Epithelial cell of prostate (primary cell): ENCODE measurements around the gene SORD.
"Not testable (repeated sequence)": the region's sequence is repeated elsewhere in the genome, so short reads cannot be mapped to it uniquely, and the experiment has no call there.

Experiments
- DNase-seq: peaks from one replicate; pipeline ENCODE4 v3.0.0-alpha.2; 2011; ENCODE audit warnings: low read depth, low spot score
- H3K27ac ChIP-seq: fragments of 450-650 bp; 2 replicates; pipeline ENCODE4 v1.5.1; 2017; ENCODE audit warnings: mild to moderate bottlenecking

Gene SORD

DNA sequence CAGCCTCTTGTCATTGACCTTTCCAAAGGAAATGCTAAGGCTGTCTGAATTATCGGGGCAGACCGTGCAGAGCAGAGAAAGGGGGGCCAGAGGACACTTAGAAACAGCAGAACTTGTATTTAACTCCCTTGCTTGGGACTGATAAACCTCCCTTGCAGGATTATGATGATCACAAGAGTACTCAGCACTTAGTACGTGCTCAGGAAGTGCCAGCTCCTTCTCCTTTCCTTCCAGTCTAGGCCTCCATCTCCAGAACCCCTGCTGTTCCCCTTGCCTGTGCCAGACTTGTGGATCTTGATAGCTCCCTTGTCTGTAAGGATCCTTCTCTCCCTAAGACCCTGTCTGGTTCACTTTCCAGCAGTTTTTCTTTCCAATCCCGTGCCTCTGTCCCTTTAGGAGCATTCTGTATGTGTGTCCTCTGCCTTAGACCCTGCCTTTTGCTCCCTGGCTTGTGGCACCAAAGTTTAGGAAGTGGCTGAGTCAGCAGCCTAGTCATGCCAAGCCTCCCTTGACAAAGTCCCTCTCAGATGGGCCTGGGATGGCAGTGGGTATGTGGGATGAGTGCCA, 747 bp downstream of the SORD start:
- no peak for DNase-seq
- H3K27ac ChIP-seq: no peak overlapping the region

DNA sequence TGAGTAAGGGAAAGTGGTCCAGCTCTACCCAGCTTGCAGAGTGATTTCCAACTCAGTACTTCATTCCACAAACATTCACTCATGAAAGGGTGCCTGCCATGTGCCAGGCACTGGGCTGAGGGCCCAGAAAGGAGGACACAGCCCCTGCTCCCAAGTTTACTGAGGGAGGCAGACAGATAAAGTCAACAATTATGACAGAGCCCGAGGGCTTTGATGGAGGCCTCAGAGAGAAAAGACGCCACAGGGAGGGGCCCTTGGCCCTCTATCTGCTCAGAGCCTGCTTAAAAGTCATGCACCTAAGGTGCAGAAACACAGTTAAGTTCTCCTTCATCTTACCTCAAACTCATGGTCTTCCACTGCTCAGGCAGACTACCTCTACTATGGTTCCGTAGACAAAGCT, 1.7 kb downstream of the SORD start:
- not testable (repeated sequence) for DNase-seq, H3K27ac ChIP-seq

GRCh38 chr15:45025627-45026026, 2.6 kb downstream of the SORD start:
- not testable (repeated sequence) for DNase-seq

DNA sequence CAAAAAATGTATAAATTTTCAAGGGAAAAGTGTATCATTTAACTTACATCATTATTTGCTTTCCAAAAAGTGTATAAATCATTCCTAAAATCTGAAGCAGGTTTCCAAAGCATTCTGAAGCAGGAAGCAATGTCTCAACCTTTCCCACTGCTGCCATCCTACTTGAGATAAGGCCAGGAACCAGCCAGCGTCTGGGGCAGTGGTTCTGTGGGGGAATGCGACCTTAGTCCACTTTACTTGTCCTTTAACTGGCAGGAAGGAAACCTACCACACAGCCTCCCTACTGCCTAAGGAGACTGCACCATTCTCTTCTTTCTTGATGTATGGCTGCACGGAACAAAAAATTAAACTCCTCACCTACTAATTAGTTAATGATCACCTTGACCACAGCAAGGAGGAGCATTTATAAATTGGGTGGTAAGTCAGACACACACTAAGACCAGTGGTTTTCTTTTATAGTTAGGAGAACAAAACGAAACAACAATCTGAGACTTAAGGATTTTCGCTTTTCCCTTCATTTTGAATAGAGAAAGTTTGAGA, 3.7 kb downstream of the SORD start:
- no peak overlapping the region for H3K27ac ChIP-seq
- DNase-seq: no peak

More at GRCh38 chr15:45025627-45026026, 2.6 kb downstream of the SORD start:
- not testable (repeated sequence) for H3K27ac ChIP-seq

DNA sequence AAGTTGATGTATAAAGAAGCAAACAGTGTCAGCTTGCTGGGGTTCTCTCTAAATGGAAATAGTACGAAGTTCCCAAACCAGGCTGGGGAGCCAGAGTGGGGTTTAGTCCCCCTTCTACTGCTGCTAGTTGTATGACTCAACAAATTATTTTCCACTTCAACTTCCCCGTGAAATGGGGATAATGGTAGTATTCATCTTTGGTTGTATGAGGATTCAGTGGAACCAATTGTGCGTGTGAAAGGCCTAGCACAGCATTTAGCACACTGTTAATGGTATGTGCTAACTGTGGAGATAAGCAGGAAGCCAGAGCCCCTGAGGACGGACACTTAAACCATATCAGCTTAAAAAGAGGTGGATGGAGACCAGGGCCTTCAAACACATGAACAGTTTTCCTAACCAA, 4.2 kb downstream of the SORD start:
- DNase-seq: no peak

DNA sequence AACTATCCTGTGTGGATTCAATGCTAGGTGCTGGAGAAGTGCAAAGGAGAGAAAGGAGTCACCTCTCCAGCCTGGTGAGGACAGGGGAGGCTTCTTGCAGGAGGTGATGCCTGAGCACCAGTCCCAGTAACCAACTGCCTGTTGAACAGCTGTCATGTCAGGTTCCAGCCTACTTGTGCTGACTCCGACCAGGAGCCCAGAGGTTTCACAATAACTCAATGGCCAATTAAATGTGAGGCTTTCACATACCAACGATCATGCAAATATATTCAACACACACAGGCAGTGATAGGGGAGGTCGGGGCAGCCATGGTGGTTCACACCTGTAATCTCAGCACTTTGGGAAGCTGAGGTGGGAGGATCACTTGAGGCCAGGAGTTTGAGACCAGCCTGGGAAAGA, 7.7 kb downstream of the SORD start:
- no peak for DNase-seq
- no peak overlapping the region for H3K27ac ChIP-seq

More for the DNA sequence above, 4.2 kb downstream of the SORD start:
- H3K27ac ChIP-seq: no peak overlapping the region

DNA sequence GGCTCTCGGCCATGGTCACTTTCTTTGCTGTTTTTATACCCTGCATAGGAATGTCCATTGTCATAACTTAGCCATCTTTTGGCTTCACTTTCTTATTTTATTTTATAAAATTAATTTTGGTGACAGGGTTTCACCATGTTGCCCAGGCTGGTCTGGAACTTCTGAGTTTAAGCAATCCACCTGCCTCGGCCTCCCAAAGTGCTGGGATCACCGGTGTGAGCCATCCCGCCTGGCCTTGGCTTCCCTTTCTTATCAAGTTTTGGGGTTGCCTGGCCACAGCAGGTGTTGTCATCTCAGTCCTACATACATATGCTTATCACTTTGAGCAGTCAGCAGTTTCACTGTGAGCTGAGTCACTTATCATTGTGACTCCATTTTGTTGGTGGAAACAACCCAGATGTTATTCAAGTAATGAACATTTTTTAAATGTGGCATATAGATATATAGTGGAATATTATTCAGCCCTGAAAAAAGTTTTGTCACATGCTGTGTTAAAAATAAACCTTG, 8.6 kb downstream of the SORD start:
- H3K27ac ChIP-seq, DNase-seq: not testable (repeated sequence)

- DNase-seq, H3K27ac ChIP-seq: not testable (repeated sequence)
Measured at GRCh38 chr15:45032501-45032900, 9.5 kb downstream of the SORD start.

DNA sequence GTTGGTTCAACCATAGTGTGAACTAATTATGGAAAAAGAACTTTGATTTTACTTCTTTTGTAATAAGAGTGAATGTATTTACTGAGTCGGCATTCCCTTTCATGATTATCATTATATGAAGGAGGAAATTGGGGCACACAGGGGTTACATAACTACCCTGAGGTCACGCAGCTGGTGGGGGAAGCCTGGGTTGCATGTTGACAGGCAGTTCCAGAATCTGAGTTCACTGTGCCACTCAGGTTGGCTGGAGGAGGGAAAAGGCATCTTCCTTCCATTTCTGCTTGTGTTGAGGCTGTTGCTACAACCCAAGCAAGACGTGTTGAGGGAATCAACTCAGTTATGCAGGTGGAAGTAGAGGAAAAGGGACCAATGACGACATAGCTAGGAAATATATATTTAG, 11.1 kb downstream of the SORD start:
- DNase-seq: not testable (repeated sequence)

DNA sequence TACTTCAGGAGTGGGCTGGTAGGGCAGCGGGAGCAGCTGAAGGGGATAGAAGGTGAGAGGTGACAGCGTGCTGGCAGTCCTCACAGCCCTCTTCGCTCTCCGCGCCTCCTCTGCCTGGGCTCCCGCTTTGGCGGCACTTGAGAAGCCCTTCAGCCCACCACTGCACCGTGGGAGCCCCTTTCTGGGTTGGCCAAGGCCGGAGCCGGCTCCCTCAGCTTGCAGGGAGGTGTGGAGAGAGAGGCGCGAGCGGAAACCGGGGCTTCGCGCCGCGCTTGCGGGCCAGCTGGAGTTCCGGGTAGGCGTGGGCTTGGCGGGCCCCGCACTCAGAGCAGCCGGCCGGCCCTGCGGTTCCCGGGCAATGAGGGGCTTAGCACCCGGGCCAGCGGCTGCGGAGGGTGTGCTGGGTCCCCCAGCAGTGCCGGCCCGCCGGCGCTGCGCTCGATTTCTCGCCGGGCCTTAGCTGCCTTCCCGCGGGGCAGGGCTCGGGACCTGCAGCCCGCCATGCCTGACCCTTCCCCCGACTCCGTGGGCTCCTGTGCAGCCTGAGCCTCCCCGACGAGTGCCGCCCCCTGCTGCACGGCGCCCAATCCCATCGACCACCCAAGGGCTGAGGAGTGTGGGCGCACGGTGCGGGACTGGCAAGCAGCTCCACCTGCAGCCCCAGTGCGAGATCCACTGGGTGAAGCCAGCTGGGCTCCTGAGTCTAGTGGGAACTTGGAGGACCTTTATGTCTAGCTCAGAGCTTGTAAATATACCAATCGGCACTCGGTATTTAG, 11.8 kb downstream of the SORD start:
- DNase-seq, H3K27ac ChIP-seq: not testable (repeated sequence)

More for the DNA sequence above, 11.1 kb downstream of the SORD start:
- H3K27ac ChIP-seq: not testable (repeated sequence)

DNA sequence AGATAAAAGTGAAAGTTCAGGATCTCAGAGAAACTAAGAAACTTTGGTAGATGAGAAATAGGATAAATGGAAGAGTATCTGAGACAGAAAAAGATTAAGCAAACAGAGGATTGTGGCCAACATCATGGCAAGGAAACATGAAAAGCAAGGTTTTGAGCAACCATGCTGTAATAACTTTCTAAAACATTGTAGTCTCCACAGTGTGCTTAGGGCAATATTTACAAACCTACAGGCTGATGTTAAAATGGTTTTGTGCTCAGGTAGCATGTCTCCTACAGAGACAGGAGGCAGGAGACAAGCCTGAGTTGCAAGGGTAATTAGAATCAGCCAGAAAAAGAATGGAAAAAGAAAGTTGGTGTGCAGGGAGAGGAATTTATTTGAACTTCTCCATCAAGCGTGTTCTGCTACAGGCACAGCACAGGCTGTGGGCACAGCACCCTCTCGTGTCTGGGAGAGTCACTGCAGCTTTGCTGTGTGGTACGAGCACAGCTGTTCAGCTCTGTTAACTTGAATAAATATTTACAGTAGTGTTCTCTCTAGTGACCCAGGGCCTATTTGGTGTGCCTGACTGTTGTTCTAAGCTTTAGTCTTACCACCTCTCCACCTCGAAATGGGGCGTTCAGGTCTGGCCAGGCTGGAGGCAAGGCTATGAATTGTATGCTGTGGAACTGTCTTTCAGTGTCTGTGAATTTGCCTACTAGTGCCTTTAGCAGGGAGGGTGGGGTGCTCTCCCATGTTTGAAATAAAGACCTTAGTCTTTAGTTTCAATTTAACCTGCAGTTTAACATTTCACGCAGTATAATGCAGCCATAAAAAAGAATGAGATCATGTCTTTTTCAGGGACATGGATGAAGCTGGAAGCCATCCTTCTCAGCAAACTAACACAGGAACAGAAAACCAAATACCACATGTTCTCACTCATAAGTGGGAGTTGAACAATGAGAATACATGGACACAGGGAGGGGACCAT, 14.1 kb downstream of the SORD start:
- peak; percentile 12 for DNase-seq
- not testable (repeated sequence) for H3K27ac ChIP-seq

DNA sequence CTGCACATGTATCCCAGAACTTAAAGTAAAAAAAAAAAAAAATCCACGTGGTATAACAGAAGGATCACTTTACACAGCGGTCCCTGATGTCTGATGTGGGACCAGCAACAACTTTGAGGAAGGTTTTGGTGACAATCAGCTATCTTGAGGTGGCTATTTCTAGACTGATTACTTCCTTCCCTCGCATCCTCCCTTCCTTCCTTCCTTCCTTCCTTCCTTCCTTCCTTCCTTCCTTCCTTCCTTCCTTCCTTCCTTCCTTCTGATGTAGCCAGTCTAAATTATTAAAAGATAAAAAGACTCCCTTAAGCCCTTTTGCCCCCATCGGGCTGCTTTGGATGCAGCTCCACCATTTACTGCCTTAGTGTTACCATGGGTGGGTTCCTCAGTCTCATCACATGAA, 14.9 kb downstream of the SORD start:
- no peak for DNase-seq
- H3K27ac ChIP-seq: no peak overlapping the region

DNA sequence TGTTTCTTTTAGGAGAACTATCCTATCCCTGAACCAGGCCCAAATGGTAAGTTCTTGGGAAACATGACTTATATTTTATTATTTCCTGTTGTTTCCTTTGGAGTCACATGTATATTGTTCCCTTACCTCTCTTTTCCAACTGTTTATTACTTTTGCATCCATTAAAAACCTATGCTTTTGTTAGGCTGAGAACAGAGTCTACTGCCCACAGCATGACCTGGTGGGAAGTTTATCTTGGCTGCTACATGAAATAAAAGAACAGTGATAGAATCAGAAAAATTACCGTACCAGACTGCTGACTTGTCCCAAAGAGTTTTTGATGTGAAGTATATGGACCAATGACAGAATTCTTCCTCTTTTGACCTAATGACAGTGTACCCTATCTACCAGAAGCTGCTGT, 17.4 kb downstream of the SORD start:
- H3K27ac ChIP-seq, DNase-seq: not testable (repeated sequence)

DNA sequence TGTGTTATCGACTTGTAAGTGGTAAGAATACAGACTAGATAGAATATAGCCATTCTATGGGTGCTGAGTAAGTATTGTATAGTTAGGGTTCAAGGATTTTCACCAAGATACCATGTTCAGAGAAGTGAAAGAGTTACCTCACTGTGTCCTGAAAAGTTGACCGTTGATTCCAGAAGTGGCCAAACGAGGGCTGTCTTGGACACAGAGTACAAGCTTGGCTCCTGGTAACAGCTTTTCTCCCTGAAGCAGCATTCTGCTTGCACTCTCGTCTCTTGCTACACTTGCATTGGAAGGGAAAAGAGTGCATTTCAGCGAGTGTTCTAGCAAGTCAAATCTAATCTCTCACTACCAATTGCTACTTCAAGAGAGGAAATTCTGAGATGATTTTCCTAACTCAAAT, 18.5 kb downstream of the SORD start:
- DNase-seq, H3K27ac ChIP-seq: not testable (repeated sequence)

DNA sequence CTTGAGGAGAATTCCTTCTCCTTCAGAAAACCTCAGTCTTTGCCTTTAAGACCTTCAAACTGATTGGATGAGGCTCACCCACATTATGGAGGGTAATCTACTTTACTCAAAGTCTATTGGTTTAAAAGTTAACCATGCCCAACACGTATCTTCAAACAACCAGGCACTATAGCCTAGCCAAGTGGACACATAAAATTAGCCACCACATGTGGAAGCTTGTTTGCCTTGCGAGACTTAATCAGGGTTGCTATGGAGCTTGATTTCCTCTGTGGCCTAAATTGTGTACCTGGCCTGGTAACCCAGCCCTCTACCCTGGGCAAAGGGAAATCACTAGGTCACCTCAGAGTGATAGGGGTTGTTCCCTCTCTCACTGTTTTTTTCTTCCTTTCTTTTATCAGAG, 19.9 kb downstream of the SORD start:
- not testable (repeated sequence) for DNase-seq, H3K27ac ChIP-seq

DNA sequence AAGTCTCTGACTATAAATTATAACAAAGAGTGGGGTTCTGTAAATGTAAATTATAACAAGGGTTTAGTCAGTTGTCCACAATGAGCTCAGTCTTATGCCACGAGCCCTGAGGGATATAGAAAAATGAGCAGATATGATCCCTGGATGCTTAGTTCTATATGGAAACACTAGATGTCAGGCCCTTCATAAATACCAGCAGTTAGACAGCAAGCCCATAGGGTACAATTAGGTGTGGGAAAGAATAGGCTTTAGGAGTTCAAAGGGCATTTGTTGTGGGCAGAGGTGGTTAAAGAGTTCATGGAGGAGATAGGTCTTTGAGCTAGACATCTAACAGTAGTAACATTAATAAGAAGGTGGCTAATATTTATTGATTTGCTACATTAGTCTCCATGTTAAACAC, 21.3 kb downstream of the SORD start:
- DNase-seq, H3K27ac ChIP-seq: not testable (repeated sequence)

DNA sequence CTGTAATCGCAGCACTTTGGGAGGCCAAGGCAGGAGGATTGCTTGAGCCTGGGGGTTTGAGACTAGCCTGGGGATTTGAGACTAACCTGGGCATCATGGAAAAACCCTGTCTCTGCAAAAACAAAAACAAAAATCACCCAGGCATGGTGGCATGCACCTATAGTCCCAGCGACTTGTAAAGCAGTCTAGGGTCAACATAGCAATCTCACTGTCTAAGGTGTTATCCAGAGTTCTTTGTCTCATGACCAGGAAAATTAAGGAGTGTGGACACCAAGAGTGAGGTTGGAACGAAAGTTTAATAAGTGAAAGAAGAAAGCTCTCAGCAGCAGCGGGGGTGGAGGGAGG, 25.4 kb downstream of the SORD start:
- DNase-seq, H3K27ac ChIP-seq: not testable (repeated sequence)

DNA sequence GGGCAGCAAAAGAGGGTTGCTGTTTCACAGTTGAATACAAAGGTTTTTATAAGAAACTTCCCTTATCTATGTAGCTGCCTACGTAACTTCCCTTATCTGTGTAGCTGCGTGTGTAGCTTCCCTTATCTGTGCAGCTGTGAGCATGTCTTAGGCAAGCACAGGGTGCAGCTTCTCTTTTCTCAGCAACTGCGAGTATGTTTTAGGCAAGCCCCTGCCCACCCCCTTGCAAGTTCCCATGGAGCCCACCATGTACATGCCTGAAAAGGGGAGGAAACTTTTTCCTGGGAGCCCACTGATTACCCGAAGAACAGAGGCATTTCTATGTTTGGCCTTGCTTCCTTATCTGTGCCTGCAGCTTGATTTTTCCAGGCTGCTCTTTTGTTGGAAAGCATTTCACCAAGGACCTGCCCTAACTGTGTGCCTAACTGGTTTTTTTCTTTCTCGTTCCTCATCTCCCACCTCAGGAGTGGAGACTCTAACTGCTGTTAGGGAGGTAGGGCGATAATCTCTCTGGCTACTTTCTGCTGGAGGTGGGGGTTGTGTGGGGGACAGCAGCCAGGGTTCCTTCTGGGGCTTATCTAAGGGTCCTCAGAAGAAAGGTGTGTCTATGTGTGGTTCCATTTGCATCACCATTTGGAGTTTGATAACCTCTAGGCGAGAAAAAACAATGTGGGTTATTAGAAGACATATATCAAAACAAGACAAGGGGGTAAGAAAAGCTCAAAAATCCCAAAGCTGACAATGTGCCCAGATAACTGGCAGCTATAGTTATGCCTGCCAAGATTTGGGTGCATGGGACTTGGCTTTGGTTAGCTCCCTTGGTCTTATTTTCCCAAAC, 26.0 kb downstream of the SORD start:
- DNase-seq: no peak
- H3K27ac ChIP-seq: no peak overlapping the region

DNA sequence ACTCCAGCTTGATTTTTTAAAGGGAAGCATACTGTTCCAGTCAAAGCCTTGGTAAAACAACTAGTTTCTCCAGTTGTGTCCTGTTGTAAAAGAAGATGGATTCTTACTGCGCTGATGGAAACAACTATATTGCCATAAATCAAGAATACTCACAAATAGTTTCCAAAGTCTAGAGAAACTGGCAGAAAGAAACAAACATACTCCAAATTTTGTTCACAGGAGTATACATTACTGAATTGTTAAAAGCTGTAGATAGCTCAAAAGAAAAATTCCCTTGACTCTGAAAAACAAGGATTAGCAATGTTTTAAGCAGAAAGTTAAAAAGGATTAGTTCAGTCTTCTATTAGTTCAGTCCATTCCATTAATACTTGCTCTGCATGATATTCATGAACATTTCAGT, 27.6 kb downstream of the SORD start:
- no peak overlapping the region for H3K27ac ChIP-seq
- no peak for DNase-seq
